Measurements from ENCODE around the gene MAST4. TPM values are rescaled to one million over a fixed set of nuclear protein-coding genes. Genes with fewer than 3 reads are reported as not detected.

Gene MAST4
- total and polyA plus RNA-seq, 2 of the 8 experiments (the other 6 are each of a cell fraction or from before 2014, with no cell fraction given) = 1.5 to 2.6 TPM

GRCh38 chr5:67141644-67142043 is 545.5 kb downstream of the MAST4 start:
- peaks cover 0 to 3% (median 0%) of the 10 kb centered on the region in 4 experiments; a peak in 1 of 8 replicates for H3K36me3 ChIP-seq (ENCODE audit: control insufficient read depth in 2 of 4, insufficient read depth in 4 of 4, low read length in 3 of 4)
- no peaks in the 10 kb centered on the region for H4K20me1 ChIP-seq (replicated peaks in 1 of 2; ENCODE audit: control insufficient read depth in 1 of 2, insufficient read depth in 2 of 2, low read length in 2 of 2)
- no peak overlapping the region for H3K4me2 ChIP-seq (ENCODE audit: insufficient read depth in 1 of 2, low read depth in 2 of 2, low read length in 2 of 2)
- H4K91ac ChIP-seq (replicated peaks; ENCODE audit: insufficient read length, low read length) = no peak overlapping the region
- H3K79me1 ChIP-seq (ENCODE audit: low read depth, low read length) = no peaks in the 10 kb centered on the region
- no peak overlapping the region for H3K4me3 ChIP-seq (ENCODE audit: extremely low read depth in 1 of 4, insufficient read depth in 2 of 4, low read depth in 3 of 4, low read length in 4 of 4)
- no peak overlapping the region for H4K5ac ChIP-seq (ENCODE audit: insufficient read length, low read depth, low read length)
- H4K8ac ChIP-seq (ENCODE audit: extremely low read depth, insufficient read depth, low read length) = no peak overlapping the region
- H3K4me1 ChIP-seq (replicated peaks in 1 of 4; ENCODE audit: control insufficient read depth in 3 of 4, insufficient read depth in 4 of 4, low read length in 3 of 4) = no peaks in the 10 kb centered on the region
- ChIA-PET POLR2A (ENCODE audit: partially characterized antibody) (no interaction called here), CTCF (ENCODE audit: partially characterized antibody) (no interaction called here)
- H2BK5ac ChIP-seq (ENCODE audit: low read depth, low read length) = no peak overlapping the region
- no peak overlapping the region for H2BK12ac ChIP-seq (ENCODE audit: low read depth, low read length)
- no peak overlapping the region for H3K4ac ChIP-seq (replicated peaks; ENCODE audit: insufficient read length, low read depth, low read length)
- H3K27me3 ChIP-seq (replicated peaks in 1 of 4; ENCODE audit: control insufficient read depth in 3 of 4, extremely low read depth in 1 of 4, insufficient read depth in 3 of 4, low read length in 3 of 4) = no peaks in the 10 kb centered on the region
- no peaks in the 10 kb centered on the region for H3K23me2 ChIP-seq (ENCODE audit: low read depth, low read length)
- no peak overlapping the region for H3K56ac ChIP-seq (replicated peaks; ENCODE audit: insufficient read length, low read depth, low read length)
- no peak overlapping the region for H2AK5ac ChIP-seq (ENCODE audit: low read depth, low read length)
- no peak overlapping the region for H3K23ac ChIP-seq (ENCODE audit: insufficient read length)
- no peak overlapping the region for H3K27ac ChIP-seq (ENCODE audit: low read depth, low read length)
- no peak overlapping the region for H3K9ac ChIP-seq (replicated peaks in 1 of 4; ENCODE audit: extremely low read depth in 1 of 4, low read depth in 3 of 4, low read length in 3 of 4)
- H3K79me2 ChIP-seq (ENCODE audit: control insufficient read depth in 1 of 2, insufficient read depth in 2 of 2, low read length in 2 of 2) = no peaks in the 10 kb centered on the region
- no peak overlapping the region for H2BK20ac ChIP-seq (ENCODE audit: low read length)
- FAIRE-seq (no peak), DNase-seq (ENCODE audit: low read depth in 1 of 2, low spot score in 2 of 2) (no peak)
- H2AFZ ChIP-seq (ENCODE audit: low read length) = no peak overlapping the region
- H2BK120ac ChIP-seq (replicated peaks; ENCODE audit: low read depth, low read length) = no peak overlapping the region
- TF ChIP-seq EGR1 (IDR thresholded peaks at IDR 0.05; ENCODE audit: borderline replicate concordance, low read depth, low read length) (no peak), POU5F1 (IDR thresholded peaks at IDR 0.05; ENCODE audit: low read depth, low read length) (no peak), SIRT6 (IDR thresholded peaks at IDR 0.05; ENCODE audit: low read length) (no peak), USF2 (IDR thresholded peaks at IDR 0.05; ENCODE audit: low read length) (no peak), PHF8 (conservative IDR thresholded peaks at IDR 0.05; ENCODE audit: low read depth, low read length) (no peak), BRCA1 (IDR thresholded peaks at IDR 0.05; ENCODE audit: low read depth, low read length) (no peak), JUND (IDR thresholded peaks at IDR 0.05; ENCODE audit: low read length) (no peak), FOSL1 (IDR thresholded peaks at IDR 0.05; ENCODE audit: insufficient read depth, low read depth, low read length) (no peak), CBX5 (IDR thresholded peaks at IDR 0.05; ENCODE audit: low read depth, low read length) (no peak), EP300 (IDR thresholded peaks at IDR 0.05; ENCODE audit: borderline replicate concordance in 1 of 2, low read depth in 2 of 2, low read length in 2 of 2) (no peak), CTBP2 (IDR thresholded peaks at IDR 0.05; ENCODE audit: borderline replicate concordance, insufficient read depth, insufficient read length, low read length) (no peak), TAF1 (IDR thresholded peaks at IDR 0.05; ENCODE audit: low read depth, low read length) (no peak), KDM4A (IDR thresholded peaks at IDR 0.05; ENCODE audit: low read depth, low read length, severe bottlenecking) (no peak), CREB1 (IDR thresholded peaks at IDR 0.05) (no peak)
- H2BK15ac ChIP-seq (ENCODE audit: low read length) = no peak overlapping the region
- no peak overlapping the region for H3K14ac ChIP-seq (ENCODE audit: insufficient read length)
- H3K18ac ChIP-seq (ENCODE audit: extremely low read depth, low read length) = no peak overlapping the region
- H3K9me3 ChIP-seq (ENCODE audit: insufficient read depth in 2 of 2, low read depth in 1 of 2, low read length in 1 of 2) = no peaks in the 10 kb centered on the region

All from H1 (cell line).